Measurements from ENCODE around the gene SLC9A3.

Gene SLC9A3

GRCh38 chr5:547086-547924 lies 23.1 kb upstream of the SLC9A3 start:
- H3K27ac ChIP-seq (ENCODE audit: low read depth, low read length), result no peak overlapping the region
- H4K8ac ChIP-seq (ENCODE audit: low read depth, low read length), result no peak overlapping the region
- H3K9ac ChIP-seq (ENCODE audit: low read length), result no peak overlapping the region
- H3K4me2 ChIP-seq (ENCODE audit: low read length), result no peak overlapping the region
- no peak overlapping the region for H2BK5ac ChIP-seq (ENCODE audit: low read length)
- H3K79me2 ChIP-seq (ENCODE audit: control insufficient read depth, insufficient read depth, low read length), result no peaks in the 10 kb centered on the region
- DNase-seq, result no peak
- no peaks in the 10 kb centered on the region for H3K36me3 ChIP-seq (ENCODE audit: control insufficient read depth, insufficient read depth, low read length)
- H3K4me1 ChIP-seq (ENCODE audit: control insufficient read depth, low read depth, low read length), result no peaks in the 10 kb centered on the region
- H3K56ac ChIP-seq (ENCODE audit: low read length), result no peak overlapping the region
- no peak overlapping the region for H2AK5ac ChIP-seq (ENCODE audit: low read length)
- H4K5ac ChIP-seq (ENCODE audit: low read length), result no peak overlapping the region
- WGBS (ENCODE audit: extremely low coverage, insufficient coverage, low lambda C conversion rate), result no CpG with 5 or more reads among the region's 22 CpGs
- no peak overlapping the region for H3K4me3 ChIP-seq (ENCODE audit: low read length)
- H3K23ac ChIP-seq (ENCODE audit: low read length), result no peak overlapping the region
- H3K79me1 ChIP-seq (ENCODE audit: low read length), result no peaks in the 10 kb centered on the region
- H2BK15ac ChIP-seq (replicated peaks; ENCODE audit: low read depth), result no peak overlapping the region
- no peak overlapping the region for H3K18ac ChIP-seq (ENCODE audit: low read length)
- H3K4ac ChIP-seq (ENCODE audit: low read depth, low read length), result no peak overlapping the region
- no peaks in the 10 kb centered on the region for H3K27me3 ChIP-seq (ENCODE audit: insufficient read depth, low read length, poor library complexity)
- no peak overlapping the region for H2BK120ac ChIP-seq (ENCODE audit: low read depth, low read length)

- no peak overlapping the region for H2BK5ac ChIP-seq (ENCODE audit: low read length)
- H3K4me3 ChIP-seq (ENCODE audit: low read length), result no peak overlapping the region
- no peak overlapping the region for H2AK5ac ChIP-seq (ENCODE audit: low read length)
- no peaks in the 10 kb centered on the region for H3K79me1 ChIP-seq (ENCODE audit: low read length)
- no peak overlapping the region for H3K4ac ChIP-seq (ENCODE audit: low read depth, low read length)
- no peaks in the 10 kb centered on the region for H3K79me2 ChIP-seq (ENCODE audit: control insufficient read depth, insufficient read depth, low read length)
- no peak overlapping the region for H2BK120ac ChIP-seq (ENCODE audit: low read depth, low read length)
- H4K8ac ChIP-seq (ENCODE audit: low read depth, low read length), result no peak overlapping the region
- H3K56ac ChIP-seq (ENCODE audit: low read length), result no peak overlapping the region
- H2BK15ac ChIP-seq (replicated peaks; ENCODE audit: low read depth), result no peak overlapping the region
- H3K9ac ChIP-seq (ENCODE audit: low read length), result no peak overlapping the region
- H4K5ac ChIP-seq (ENCODE audit: low read length), result no peak overlapping the region
- no peaks in the 10 kb centered on the region for H3K36me3 ChIP-seq (ENCODE audit: control insufficient read depth, insufficient read depth, low read length)
- H3K27ac ChIP-seq (ENCODE audit: low read depth, low read length), result no peak overlapping the region
- H3K27me3 ChIP-seq (ENCODE audit: insufficient read depth, low read length, poor library complexity), result no peaks in the 10 kb centered on the region
- H3K4me1 ChIP-seq (ENCODE audit: control insufficient read depth, low read depth, low read length), result no peaks in the 10 kb centered on the region
- WGBS (ENCODE audit: extremely low coverage, insufficient coverage, low lambda C conversion rate), result no CpG with 5 or more reads among the region's 14 CpGs
- DNase-seq, result no peak
- no peak overlapping the region for H3K23ac ChIP-seq (ENCODE audit: low read length)
- no peak overlapping the region for H3K4me2 ChIP-seq (ENCODE audit: low read length)
- H3K18ac ChIP-seq (ENCODE audit: low read length), result no peak overlapping the region
These were observed 22.2 kb upstream of the SLC9A3 start for GRCh38 chr5:546376-546908.

- no peak overlapping the region for H3K56ac ChIP-seq (ENCODE audit: low read length)
- no peak overlapping the region for H3K18ac ChIP-seq (ENCODE audit: low read length)
- no peak overlapping the region for H3K23ac ChIP-seq (ENCODE audit: low read length)
- no peak overlapping the region for H3K27ac ChIP-seq (ENCODE audit: low read depth, low read length)
- no peak overlapping the region for H4K8ac ChIP-seq (ENCODE audit: low read depth, low read length)
- H3K4me2 ChIP-seq (ENCODE audit: low read length), result no peak overlapping the region
- no peak overlapping the region for H3K9ac ChIP-seq (ENCODE audit: low read length)
- H3K4ac ChIP-seq (ENCODE audit: low read depth, low read length), result no peak overlapping the region
- H3K79me2 ChIP-seq (ENCODE audit: control insufficient read depth, insufficient read depth, low read length), result no peaks in the 10 kb centered on the region
- H3K4me1 ChIP-seq (ENCODE audit: control insufficient read depth, low read depth, low read length), result no peaks in the 10 kb centered on the region
- H3K27me3 ChIP-seq (ENCODE audit: insufficient read depth, low read length, poor library complexity), result no peaks in the 10 kb centered on the region
- H3K4me3 ChIP-seq (ENCODE audit: low read length), result no peak overlapping the region
- H2BK120ac ChIP-seq (ENCODE audit: low read depth, low read length), result no peak overlapping the region
- DNase-seq, result no peak
- H3K79me1 ChIP-seq (ENCODE audit: low read length), result no peaks in the 10 kb centered on the region
- no CpG with 5 or more reads among the region's 12 CpGs for WGBS (ENCODE audit: extremely low coverage, insufficient coverage, low lambda C conversion rate)
- H3K36me3 ChIP-seq (ENCODE audit: control insufficient read depth, insufficient read depth, low read length), result no peaks in the 10 kb centered on the region
- no peak overlapping the region for H2BK15ac ChIP-seq (replicated peaks; ENCODE audit: low read depth)
- H4K5ac ChIP-seq (ENCODE audit: low read length), result no peak overlapping the region
- no peak overlapping the region for H2AK5ac ChIP-seq (ENCODE audit: low read length)
- no peak overlapping the region for H2BK5ac ChIP-seq (ENCODE audit: low read length)
These were observed 21.6 kb upstream of the SLC9A3 start for GRCh38 chr5:545641-546375.

GRCh38 chr5:544675-545355 lies 20.6 kb upstream of the SLC9A3 start:
- H3K4ac ChIP-seq (ENCODE audit: low read depth, low read length), result no peak overlapping the region
- no CpG with 5 or more reads among the region's 9 CpGs for whole genome bisulfite sequencing (ENCODE audit: extremely low coverage, insufficient coverage, low lambda C conversion rate)
- no peak overlapping the region for H3K23ac ChIP-seq (ENCODE audit: low read length)
- H3K56ac ChIP-seq (ENCODE audit: low read length), result no peak overlapping the region
- H3K4me2 ChIP-seq (ENCODE audit: low read length), result no peak overlapping the region
- H3K79me1 ChIP-seq (ENCODE audit: low read length), result no peaks in the 10 kb centered on the region
- no peak overlapping the region for H3K4me3 ChIP-seq (ENCODE audit: low read length)
- H4K8ac ChIP-seq (ENCODE audit: low read depth, low read length), result no peak overlapping the region
- no peaks in the 10 kb centered on the region for H3K4me1 ChIP-seq (ENCODE audit: control insufficient read depth, low read depth, low read length)
- DNase-seq, result no peak
- H3K36me3 ChIP-seq (ENCODE audit: control insufficient read depth, insufficient read depth, low read length), result no peaks in the 10 kb centered on the region
- no peak overlapping the region for H2BK5ac ChIP-seq (ENCODE audit: low read length)
- no peak overlapping the region for H2BK120ac ChIP-seq (ENCODE audit: low read depth, low read length)
- H4K5ac ChIP-seq (ENCODE audit: low read length), result no peak overlapping the region
- H3K27me3 ChIP-seq (ENCODE audit: insufficient read depth, low read length, poor library complexity), result no peaks in the 10 kb centered on the region
- no peak overlapping the region for H2BK15ac ChIP-seq (replicated peaks; ENCODE audit: low read depth)
- H3K79me2 ChIP-seq (ENCODE audit: control insufficient read depth, insufficient read depth, low read length), result no peaks in the 10 kb centered on the region
- H3K9ac ChIP-seq (ENCODE audit: low read length), result no peak overlapping the region
- H3K27ac ChIP-seq (ENCODE audit: low read depth, low read length), result no peak overlapping the region
- H2AK5ac ChIP-seq (ENCODE audit: low read length), result no peak overlapping the region
- no peak overlapping the region for H3K18ac ChIP-seq (ENCODE audit: low read length)

GRCh38 chr5:543755-544674 lies 19.8 kb upstream of the SLC9A3 start:
- H3K4ac ChIP-seq (ENCODE audit: low read depth, low read length), result no peak overlapping the region
- H3K23ac ChIP-seq (ENCODE audit: low read length), result no peak overlapping the region
- WGBS (ENCODE audit: extremely low coverage, insufficient coverage, low lambda C conversion rate), result no CpG with 5 or more reads among the region's 30 CpGs
- H2BK120ac ChIP-seq (ENCODE audit: low read depth, low read length), result no peak overlapping the region
- no peaks in the 10 kb centered on the region for H3K36me3 ChIP-seq (ENCODE audit: control insufficient read depth, insufficient read depth, low read length)
- H2BK5ac ChIP-seq (ENCODE audit: low read length), result no peak overlapping the region
- H2AK5ac ChIP-seq (ENCODE audit: low read length), result no peak overlapping the region
- no peak overlapping the region for H3K27ac ChIP-seq (ENCODE audit: low read depth, low read length)
- no peak overlapping the region for H3K56ac ChIP-seq (ENCODE audit: low read length)
- no peaks in the 10 kb centered on the region for H3K79me2 ChIP-seq (ENCODE audit: control insufficient read depth, insufficient read depth, low read length)
- no peaks in the 10 kb centered on the region for H3K4me1 ChIP-seq (ENCODE audit: control insufficient read depth, low read depth, low read length)
- H3K79me1 ChIP-seq (ENCODE audit: low read length), result no peaks in the 10 kb centered on the region
- H2BK15ac ChIP-seq (replicated peaks; ENCODE audit: low read depth), result no peak overlapping the region
- H3K27me3 ChIP-seq (ENCODE audit: insufficient read depth, low read length, poor library complexity), result no peaks in the 10 kb centered on the region
- no peak overlapping the region for H4K8ac ChIP-seq (ENCODE audit: low read depth, low read length)
- no peak overlapping the region for H3K4me2 ChIP-seq (ENCODE audit: low read length)
- H4K5ac ChIP-seq (ENCODE audit: low read length), result no peak overlapping the region
- no peak for DNase-seq
- H3K18ac ChIP-seq (ENCODE audit: low read length), result no peak overlapping the region
- H3K9ac ChIP-seq (ENCODE audit: low read length), result no peak overlapping the region
- H3K4me3 ChIP-seq (ENCODE audit: low read length), result no peak overlapping the region
